GM04503 (cell line): ENCODE data around the gene ERCC4.
"Not testable (repeated sequence)": the region's sequence is repeated elsewhere in the genome, so short reads cannot be mapped to it uniquely, and the experiment has no call there.

Source experiments
- DNase-seq: peaks from one replicate; pipeline ENCODE4 v3.0.0-alpha.2; 2012; ENCODE audit warnings: low read depth

The ERCC4 gene

GRCh38 chr16:13919683-13920509 lies at the start of gene ERCC4:
ERCC4 (plus strand) TSS chr16:13920154; CDS start chr16:13920166, 12 bp downstream.
- peak; percentile 90 for DNase-seq

DNA sequence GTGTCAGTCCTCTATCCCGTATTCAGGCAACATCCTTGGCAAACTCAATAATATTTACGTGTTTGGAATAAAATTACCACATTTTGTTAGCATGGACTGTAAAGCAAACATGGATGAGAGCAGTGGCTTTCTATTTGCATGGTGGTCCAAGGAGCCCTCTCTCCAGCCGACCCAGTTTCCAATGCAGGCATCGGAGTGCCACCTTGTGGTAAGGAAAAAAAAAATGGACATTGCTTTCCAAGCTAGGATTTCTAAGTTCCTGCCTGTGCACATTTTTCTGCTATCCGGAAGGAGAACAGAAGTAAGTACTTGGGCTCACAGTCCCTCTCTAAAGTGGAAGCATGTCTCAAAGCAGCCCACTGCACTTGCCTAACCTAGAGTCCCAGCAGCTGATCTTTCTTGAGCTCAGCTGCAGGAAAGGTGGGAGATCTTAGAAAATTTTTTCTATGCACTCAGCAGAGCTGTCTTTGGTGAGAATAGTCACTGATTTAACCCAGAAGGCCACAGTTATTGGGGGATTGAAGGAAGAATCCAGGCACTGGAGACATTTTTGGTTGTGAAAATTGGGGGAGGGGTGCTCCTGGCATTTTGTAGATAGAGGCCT lies 46.0 kb upstream of the ERCC4 start:
- DNase-seq: no peak

- no peak for DNase-seq
These were observed 44.2 kb upstream of the ERCC4 start for GRCh38 chr16:13875614-13876284.

- no peak for DNase-seq
These were observed 36.7 kb upstream of the ERCC4 start for GRCh38 chr16:13883276-13883675.

- peak; percentile 51 for DNase-seq
These were observed 36.1 kb upstream of the ERCC4 start for GRCh38 chr16:13883881-13884280.

GRCh38 chr16:13885700-13886099 lies 34.3 kb upstream of the ERCC4 start:
- DNase-seq: no peak

DNA sequence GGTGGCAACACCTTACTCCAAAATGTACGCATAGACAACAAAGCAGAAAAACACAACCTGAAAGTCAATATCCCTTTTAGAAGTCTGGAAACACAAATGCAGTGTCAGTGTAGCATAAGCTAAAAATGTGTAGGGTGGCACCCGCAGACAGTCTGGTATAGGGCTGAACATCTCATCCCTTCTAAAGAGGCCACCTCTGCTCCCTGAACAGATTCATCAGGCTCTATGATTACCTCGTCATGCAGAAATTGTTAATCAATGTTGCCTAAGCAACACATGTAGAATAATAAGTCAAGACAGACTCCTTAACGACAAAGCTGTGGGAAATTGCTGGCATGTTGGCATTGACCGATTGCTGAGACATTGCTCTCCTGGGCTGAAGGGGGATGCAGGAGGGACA lies 33.3 kb upstream of the ERCC4 start:
- no peak for DNase-seq

DNA sequence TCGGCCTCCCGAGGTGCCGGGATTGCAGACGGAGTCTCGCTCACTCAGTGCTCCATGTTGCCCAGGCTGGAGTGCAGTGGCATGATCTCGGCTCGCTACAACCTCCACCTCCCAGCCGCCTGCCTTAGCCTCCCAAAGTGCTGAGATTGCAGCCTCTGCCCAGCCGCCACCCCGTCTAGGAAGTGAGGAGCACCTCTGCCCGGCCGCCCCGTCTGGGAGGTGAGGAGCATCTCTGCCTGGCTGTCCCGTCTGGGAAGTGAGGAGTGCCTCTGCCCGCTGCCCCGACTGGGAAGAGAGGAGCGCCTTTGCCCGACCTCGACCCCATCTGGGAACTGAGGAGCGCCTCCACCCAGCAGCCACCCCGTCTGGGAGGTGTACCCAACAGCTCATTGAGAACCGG lies 30.6 kb upstream of the ERCC4 start:
- not testable (repeated sequence) for DNase-seq

- no peak for DNase-seq
These were observed 27.7 kb upstream of the ERCC4 start for GRCh38 chr16:13892301-13892700.

GRCh38 chr16:13895516-13895915 lies 24.4 kb upstream of the ERCC4 start:
- DNase-seq: no peak

DNA sequence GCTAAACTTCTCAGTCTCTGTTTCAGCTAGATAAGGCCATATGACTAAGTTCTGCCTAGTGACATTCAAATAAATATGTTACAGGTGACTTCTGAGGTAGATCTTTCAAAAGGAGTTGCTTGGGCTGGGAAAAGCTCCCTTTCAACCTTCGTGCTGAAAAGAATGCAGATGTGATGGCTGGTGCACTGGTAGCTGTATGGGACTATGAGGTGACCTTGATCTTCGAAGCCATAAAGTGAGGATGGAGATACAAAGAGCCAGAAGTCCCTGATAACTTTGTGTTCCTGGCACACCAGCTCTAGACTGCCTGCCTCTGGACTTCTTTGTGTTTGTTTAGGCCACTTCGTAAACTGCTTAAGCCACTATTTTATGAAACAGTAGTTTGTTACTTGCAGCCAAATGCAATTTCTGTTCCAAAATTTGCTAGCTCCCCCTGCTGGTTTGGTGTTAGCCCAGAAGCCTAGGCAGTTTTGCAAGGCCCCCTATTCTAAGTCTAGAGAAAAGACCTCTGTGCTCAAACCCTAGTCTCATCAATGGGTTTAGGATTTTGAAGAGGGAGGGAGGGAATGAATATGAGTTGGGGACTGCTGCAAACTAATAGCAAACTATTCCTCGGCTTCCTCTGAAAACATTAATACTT lies 23.3 kb upstream of the ERCC4 start:
- DNase-seq: no peak

DNA sequence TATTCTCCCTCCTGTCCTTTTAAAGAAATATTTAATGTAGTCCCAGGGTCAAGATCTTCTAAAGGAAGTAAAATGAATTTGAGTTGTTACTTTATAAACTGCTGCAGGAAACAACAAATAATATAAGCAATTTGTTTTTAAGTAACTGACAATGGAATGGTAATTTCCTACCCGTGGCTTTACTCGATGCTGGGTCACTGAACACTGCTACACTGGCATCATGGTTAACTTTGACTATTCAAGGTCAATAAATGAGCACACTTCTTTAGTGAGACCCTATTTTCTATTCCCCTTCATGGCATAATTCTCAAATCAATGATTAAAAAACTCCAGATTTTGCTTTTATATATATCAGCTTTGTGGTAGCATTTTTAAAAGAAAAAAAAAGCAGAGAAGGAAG lies 22.1 kb upstream of the ERCC4 start:
- no peak for DNase-seq

GRCh38 chr16:13898233-13898632 lies 21.7 kb upstream of the ERCC4 start:
- no peak for DNase-seq

DNA sequence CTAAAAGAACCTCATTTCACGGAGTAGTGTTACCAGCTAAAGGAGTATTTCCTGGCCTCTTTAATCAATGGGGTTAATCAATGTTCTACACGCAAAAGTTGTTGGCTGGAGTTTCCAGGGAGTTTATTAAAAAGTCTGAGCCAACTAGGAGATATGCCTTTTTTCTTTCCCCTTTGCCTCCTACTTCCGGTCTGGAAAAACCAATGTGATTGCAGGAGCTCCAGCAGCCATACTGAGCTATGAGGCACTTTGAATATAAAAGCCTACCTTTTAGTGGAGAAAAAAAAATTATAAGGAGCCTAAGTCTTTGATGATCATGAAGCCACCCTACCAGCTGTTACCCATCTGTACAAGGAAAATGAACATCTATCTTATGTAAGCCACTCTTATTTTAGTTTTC lies 17.9 kb upstream of the ERCC4 start:
- no peak for DNase-seq

DNA sequence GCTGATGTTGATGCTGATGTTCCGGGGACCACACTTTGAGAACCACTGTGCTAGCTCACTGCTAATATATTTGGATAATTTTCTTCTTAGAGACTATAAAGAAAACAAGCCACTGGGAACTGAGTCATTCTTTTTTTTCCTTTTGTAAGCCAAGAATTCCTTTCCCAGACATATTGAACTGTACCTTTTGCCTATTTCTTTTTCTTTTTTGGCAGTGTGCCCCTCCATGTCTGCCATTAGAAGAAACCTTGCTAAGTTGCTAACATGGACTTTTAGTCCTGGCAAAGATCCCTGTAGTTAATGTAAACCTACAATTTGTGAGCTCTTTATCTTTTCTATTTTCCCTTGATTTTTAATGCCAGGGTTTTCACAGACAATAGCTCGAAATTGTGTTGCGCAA lies 17.3 kb upstream of the ERCC4 start:
- no peak for DNase-seq

- DNase-seq: no peak
These were observed 15.7 kb upstream of the ERCC4 start for GRCh38 chr16:13904179-13904691.

DNA sequence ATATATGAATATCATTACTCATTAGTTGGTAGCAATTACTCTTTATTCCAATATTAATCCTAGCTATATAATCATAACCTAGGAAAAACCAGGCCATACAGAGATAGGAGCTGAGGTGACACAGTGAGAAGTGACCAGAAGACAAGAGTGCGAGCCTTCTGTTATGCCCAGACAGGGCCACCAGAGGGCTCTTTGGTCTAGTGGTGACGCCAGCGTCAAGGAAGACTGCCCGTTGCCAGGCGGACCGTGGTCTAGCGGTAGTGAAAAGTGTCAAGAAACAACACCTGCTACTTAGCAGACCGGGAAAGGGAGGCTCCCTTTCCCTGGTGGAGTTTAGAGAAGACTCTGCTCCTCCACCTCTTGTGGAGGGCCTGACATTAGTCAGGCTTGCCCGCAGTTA lies 15.1 kb upstream of the ERCC4 start:
- not testable (repeated sequence) for DNase-seq

DNA sequence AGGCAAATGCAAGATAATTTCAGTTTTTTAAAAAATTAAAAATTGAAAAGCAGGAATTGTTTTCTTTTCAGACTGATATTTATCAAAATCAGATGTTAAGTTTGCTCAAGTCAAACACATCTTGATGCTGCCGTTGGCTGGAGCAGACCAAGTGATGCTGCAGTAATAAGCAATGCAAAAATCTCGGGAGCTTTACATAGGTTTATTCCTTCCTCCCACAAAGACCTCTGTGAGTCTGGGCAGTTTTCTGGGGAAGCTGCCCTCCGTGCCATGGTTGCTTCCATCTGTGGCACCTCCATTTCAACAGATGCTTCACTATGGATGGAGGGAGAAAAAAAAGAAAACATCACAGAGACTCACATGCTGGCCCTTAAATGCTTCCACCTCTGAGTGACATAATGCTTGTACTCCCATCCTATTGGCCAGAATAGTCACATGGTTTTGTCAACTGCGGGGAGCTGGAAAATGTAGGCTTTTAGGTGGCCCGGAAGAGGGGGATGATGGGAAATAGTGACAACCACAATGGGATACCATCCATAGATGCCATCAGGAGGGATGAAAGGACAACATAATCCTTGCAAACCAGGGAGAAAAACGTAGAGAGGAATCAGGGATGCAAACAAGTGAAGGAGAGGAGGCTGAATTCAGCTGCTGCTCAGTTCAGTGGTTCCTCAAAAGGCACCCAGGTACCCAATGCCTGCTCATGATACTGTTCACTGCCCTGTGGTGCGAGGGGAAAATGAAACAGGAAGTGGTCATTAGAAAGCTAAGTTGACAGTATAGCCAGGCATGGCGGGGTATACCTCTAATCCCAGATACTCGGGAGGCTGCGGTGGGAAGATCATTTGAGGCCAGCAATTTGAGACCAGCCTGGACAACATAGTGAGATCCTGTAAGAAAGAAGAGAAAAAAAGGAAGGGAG lies 13.5 kb upstream of the ERCC4 start:
- no peak for DNase-seq

- no peak for DNase-seq
These were observed 12.5 kb upstream of the ERCC4 start for GRCh38 chr16:13907431-13907830.

- DNase-seq: no peak
These were observed 10.9 kb upstream of the ERCC4 start for GRCh38 chr16:13909069-13909468.

DNA sequence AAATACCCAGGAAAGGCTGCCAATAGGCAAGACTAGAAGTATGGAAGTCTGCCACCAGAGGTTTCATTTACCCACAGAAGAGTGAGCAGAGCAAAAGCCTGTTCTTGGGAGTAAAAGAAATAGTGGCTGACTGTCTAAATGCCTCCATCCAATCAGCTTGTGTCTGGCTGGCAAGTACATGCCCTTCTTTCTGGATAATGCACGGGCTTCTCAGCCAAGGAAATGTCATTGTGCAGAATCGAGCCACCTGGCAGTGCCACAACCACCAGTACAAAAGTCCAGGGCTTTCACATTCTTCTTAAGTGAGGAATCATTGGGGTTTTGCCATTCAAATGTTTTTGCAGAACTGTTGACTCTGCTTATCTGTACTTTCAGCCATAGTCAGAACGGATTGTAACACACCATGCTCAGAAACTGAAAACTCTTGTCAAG lies 10.1 kb upstream of the ERCC4 start:
- DNase-seq: peak; percentile 35
